ENCODE results near the gene ADCY9.

Gene ADCY9

GRCh38 chr16:4025428-4025827, 90.8 kb downstream of the ADCY9 start:
- ATAC-seq = no peak

DNA sequence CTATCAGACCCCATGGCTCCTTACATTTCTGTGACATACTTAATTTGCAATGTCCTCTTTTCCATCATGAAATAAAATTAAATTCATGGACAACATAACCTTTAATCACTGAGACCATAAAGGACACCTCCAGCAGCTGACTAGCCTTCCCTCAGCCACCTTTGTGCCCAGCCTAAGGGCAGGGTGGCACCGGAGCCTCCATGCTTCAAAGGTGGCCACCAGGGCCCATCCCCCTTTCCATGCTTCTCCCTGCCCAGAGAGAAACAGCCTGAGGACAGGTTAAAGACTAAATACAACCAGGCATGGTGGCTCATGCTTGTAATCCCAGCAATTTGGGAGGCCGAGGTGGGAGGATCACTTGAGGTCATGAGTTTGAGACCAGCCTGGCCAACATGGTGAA, 94.3 kb downstream of the ADCY9 start:
- ATAC-seq = no peak

GRCh38 chr16:4021070-4021779, 95.0 kb downstream of the ADCY9 start:
- no peak for ATAC-seq

DNA sequence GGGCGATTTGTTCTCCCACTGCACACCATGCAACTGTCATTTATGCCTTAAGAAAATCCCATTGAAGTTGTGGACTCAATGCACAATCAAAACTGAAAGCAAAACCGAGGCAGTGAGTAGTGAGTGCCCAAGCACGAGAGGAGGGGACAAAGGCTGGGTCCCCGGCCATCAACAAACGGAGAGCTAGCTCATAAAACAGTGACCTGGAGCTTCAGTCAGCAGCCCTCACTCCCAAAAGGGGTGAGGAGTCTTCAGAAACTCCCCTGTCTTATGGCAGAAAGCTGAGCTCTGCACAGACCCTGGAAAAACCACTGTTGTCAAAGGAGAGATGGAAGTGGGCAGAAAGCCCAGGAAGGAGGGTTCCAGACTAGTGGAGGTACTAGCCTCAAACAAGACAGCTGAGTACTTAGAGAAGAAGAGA, 96.9 kb downstream of the ADCY9 start:
- ATAC-seq = no peak

GRCh38 chr16:4018391-4018790, 97.9 kb downstream of the ADCY9 start:
- no peak for ATAC-seq

DNA sequence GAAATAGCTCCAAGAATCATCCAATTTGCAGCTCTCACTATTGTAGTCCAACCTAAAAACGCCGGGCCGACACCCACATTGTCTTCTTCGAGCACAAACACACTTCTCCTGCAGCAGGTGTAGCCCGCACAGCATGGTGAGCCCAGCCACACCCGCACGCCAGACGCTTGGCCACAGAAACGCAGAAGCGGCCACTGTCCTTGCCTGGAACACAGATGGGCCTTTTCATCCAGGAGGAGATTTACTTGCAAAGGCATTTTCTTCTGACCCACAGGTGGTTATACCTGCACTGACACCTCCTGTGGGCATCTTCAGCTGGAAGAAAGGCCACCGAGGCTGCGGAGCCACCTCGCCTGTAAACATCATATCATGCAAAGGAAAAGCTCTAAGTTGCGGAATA, 98.4 kb downstream of the ADCY9 start:
- no peak for ATAC-seq

DNA sequence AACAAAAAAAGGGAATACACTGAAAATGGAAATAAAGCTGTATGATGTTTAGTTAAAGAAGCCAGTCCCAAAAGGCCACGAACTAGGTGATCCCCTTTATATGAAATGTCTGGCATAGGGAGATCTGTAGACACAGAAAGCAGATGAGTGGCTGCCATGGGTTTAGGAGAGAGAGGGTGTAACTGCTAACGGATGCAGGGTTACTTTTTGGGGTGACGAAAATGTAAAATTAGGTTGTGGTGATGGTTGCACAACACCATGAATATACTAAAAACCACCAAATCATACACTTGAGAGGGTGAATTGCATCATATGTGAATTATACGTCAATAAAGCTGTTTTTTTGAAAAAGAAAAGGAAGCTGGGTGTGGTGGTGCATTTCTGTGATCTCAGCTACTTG, 99.6 kb downstream of the ADCY9 start:
- no peak for ATAC-seq

DNA sequence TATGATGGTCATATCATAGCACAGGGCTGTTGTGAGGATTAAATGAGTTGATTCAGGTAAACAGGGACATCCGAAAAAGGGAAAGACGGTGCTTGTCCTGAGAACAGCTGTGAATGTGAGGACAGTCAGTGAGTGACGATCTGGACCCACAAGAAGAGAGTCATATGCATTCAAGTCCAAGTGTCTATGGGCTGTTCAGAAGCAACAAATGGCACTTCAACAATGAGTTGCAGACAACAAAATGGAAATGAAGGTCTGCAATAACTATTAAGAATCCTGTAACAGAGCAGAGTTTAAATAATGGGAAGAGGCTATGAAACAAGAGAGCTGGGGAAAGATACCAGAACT, 100.3 kb downstream of the ADCY9 start:
- no peak for ATAC-seq

GRCh38 chr16:4015275-4016004, 100.8 kb downstream of the ADCY9 start:
- ATAC-seq = no peak

DNA sequence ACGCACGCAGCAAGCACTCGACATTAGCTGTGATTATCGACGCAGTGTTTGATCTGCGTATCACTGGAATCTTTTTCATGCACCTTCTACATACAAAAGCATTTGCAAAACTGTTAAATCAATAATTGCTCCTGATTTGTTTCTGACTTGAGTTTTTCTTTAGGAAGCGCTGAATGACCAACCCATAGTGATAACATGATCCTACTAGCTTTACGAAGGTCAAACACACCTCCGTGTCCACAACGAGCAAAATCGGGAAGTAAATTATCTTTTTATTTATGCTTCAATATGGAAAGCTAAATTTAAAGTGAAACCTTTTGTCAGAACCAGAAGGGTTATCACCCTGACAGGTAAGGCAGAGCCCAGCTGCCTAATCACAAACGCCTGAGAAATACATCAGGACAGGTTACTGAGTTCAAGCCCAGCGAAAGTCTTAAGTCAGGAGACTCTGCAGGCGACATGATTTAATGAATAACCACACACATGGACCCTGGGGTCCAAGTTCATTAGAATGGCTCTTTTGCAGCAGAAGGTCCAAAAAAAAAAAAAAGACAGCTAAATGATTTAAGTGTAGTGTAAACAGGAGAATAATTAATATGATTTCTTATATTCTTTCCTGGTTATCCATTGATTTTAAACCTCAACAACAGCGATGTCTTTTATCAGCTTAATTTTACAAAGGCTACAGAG, 104.2 kb downstream of the ADCY9 start:
- no peak for ATAC-seq

- no peak for ATAC-seq
Observed at GRCh38 chr16:4011225-4011939, 104.9 kb downstream of the ADCY9 start.

DNA sequence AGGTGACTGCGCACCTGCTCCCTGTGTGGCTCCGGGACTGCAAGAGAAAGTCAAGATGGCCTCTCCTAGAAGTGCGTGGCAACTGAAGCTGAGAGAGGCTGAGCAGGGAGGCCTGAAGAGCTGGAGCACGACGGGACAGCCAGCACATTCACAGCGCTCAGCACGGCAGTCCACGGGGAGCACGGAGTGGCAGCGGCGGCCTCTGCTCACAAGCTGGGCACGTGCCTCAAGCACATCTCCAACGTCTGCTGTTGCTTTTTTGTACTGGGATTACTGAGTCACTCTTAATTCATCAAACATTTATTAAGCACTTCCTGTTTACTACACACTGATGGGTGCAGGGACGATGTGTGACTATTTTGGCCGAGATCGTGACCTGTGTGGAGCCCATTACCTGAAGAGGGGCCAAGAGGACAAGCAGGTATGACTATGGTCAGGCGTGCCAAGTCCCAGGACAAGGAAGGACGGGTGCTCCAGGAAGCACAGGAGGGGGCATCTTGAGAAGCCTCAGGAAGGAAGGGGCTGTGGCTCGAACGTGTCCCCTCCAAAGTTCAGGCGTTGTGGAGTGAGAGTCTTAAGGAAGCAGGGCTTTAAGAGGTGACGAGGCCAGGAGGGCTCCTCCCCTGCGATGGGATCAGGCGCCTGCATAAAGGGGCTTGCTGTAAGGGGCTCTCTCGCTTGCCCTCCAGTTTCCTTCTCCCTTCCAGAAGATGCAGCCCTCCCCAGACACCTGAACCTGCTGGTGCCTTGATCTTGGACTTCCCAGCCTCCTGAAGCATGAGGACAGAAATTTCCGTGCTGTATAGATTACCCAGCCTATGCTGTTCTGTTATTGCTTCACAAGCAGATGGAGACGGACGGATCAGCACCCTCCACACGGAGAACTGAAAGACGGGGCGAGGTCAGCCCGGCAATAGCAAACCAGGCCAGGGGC, 105.8 kb downstream of the ADCY9 start:
- ATAC-seq = no peak

DNA sequence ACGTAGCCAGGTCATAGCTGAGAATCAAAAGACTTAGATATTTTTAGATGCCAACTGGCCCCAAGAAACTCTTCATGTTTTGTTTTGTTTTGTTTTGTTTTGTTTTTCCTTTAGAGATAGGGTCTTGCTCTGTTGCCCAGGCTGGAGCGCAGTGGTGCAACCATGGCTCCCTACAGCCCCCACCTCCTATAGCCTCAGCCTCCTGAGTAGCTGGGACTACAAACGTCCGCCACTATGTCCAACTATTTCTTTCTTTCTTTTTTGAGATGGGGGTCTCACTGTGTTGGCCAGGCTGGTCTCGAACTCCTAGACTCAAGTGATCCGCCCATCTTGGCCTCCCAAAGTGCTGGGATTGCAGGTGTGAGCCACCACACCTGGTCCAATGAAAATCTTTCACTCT, 107.1 kb downstream of the ADCY9 start:
- ATAC-seq = no peak

GRCh38 chr16:4008116-4008515, 108.1 kb downstream of the ADCY9 start:
- no peak for ATAC-seq

DNA sequence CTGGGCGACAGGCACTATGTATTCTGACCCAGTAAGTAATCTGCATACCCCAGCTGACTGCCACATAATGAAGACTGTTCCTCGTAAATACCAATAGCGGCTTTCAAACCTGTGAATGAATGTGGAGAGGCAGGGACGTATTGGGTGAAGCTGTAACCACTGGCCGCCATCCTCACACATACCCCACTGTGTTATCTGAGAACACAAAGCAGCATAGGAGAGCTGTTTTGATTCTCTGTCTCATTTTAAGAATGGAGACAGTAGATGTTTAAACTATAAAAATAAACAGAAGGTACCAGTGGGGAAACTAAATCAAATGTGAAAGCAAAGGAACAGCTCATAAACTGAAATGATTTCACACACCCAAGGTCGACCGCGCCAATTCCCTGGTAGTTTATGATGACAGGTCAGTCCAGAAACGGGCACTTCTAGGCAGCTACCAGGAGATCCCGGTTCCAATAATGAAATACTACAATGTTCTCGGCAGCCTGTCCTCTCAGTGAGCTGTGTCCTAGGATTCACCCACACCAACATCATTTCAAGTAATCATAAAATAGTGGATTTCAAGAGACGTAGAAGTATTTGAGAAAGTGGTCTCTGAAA, 109.7 kb downstream of the ADCY9 start:
- no peak for ATAC-seq

DNA sequence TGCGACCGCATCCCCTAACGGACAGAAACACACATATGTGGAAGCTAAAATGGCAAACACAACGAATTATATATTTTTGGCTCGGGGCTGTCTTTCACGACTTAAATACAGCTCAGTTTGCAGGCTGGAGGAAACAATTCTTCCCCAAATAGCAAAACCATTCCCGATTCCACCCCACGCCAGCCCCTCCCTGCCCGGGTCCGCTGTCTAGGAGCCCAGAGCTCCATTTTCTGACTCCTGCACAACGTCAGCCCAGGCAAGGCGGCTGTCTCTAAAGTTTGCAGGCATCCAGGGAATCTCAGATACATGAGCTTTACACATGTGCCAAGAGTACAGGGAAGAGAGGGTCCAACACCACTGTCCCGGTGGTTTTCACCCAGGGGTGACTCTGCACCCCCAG, 110.5 kb downstream of the ADCY9 start:
- ATAC-seq = no peak

DNA sequence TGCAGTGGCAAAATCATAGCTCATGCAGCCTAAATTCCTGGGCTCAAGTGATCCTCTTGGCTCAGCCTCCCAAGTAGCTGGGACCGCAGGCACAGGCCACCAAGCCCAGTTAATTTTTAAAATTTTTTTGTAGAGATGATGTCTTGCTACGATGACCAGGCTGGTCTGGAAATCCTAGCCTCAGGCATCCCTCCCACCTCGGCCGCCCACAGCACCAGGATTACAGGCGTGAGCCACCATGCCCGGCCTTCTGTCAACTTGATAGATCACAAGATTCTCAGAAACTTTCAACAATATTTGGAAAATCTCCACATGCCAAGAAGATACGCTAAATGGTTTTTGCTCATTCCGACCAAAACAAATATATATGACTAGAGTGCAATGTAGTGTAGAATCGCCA, 111.0 kb downstream of the ADCY9 start:
- ATAC-seq = no peak

GRCh38 chr16:4004206-4004605, 112.0 kb downstream of the ADCY9 start:
- no peak for ATAC-seq

GRCh38 chr16:4003576-4003975, 112.7 kb downstream of the ADCY9 start:
- ATAC-seq = no peak

DNA sequence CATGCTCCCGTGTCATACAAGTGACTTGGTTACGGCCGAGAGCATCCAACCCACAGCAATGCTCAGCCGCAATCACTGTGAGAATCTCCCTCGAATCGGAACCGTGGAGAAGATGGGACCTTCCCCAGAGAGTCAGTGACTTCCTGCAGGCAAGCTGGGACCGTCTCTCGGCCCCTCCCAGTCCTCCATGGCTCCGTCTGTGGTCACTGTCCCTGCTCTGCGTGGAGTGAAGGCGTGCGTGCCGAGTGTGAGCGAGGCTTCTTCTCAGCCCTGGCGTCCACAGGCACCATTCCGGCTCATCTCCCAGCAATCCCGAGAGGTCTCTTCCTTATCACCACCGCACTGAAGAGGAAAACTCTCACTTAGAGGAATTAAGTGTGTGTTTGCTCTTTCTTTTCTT, 113.1 kb downstream of the ADCY9 start:
- ATAC-seq = no peak

- ATAC-seq = no peak
Observed at GRCh38 chr16:4002121-4002520, 114.1 kb downstream of the ADCY9 start.

Data from activated CD4-positive, CD25-positive, alpha-beta regulatory T cell treated with anti-CD3 and anti-CD28 coated beads, Interleukin-2, amount 50 U/mL, for 24 hours (primary cell).